SU-DHL-6 (cell line): Measurements from ENCODE around the gene RESF1.

Experiments
- H2AFZ ChIP-seq: fragments of 200-600 bp; sonication (generic); 2 replicates; pipeline ENCODE4 v1.6.1; 2014; ENCODE audit warnings: low read depth, mild to moderate bottlenecking, moderate library complexity, mixed read lengths, antibody characterized with exemption, low read length; ENCODE audit not compliant: severe bottlenecking
- H3F3A ChIP-seq: fragments of 200-600 bp; shearing (Covaris generic); 2 replicates; pipeline ENCODE4 v1.6.0; 2016; ENCODE audit warnings: antibody characterized with exemption, mild to moderate bottlenecking; ENCODE audit not compliant: insufficient read depth
- H3K27ac ChIP-seq: fragments of 200-600 bp; sonication (generic); 2 replicates; pipeline ENCODE4 v1.5.1; 2016; ENCODE audit warnings: low read depth, mild to moderate bottlenecking, low read length, moderate library complexity, mixed read lengths
- H3K27me3 ChIP-seq: fragments of 200-600 bp; sonication (generic), shearing (Covaris generic); 2 replicates; pipeline ENCODE4 v1.6.0; 2014; ENCODE audit warnings: mild to moderate bottlenecking, low read length
- H3K36me3 ChIP-seq: fragments of 200-600 bp; sonication (generic); 2 replicates; pipeline ENCODE4 v1.6.1; 2014; ENCODE audit warnings: mild to moderate bottlenecking, low read length, mixed read lengths
- H3K4me2 ChIP-seq: fragments of 300-600, 200-600 bp; shearing (Covaris generic), sonication (generic); 2 replicates; pipeline ENCODE4 v1.6.0; 2014; ENCODE audit warnings: low read length, low read depth, mild to moderate bottlenecking; ENCODE audit not compliant: poor library complexity, severe bottlenecking
- H3K4me3 ChIP-seq: fragments of 200-600 bp; sonication (generic); 2 replicates; pipeline ENCODE4 v1.5.1; 2014; ENCODE audit warnings: antibody characterized with exemption, low read length, mild to moderate bottlenecking, mixed read lengths; ENCODE audit not compliant: insufficient read depth, poor library complexity, severe bottlenecking
- H3K79me2 ChIP-seq: fragments of 200-600 bp; sonication (generic); 2 replicates; pipeline ENCODE4 v1.6.1; 2014; ENCODE audit warnings: mild to moderate bottlenecking, low read length, moderate library complexity; ENCODE audit not compliant: insufficient read depth
- H3K9ac ChIP-seq: fragments of 200-600 bp; sonication (generic); 2 replicates; pipeline ENCODE4 v1.7.0; 2014; ENCODE audit warnings: mild to moderate bottlenecking, low read length
- H3K9me2 ChIP-seq: fragments of 200-600 bp; sonication (generic); replicated peaks from 2 replicates; pipeline ENCODE4 v1.6.1; 2014; ENCODE audit warnings: low read length; ENCODE audit not compliant: insufficient read depth
- H3K9me3 ChIP-seq: fragments of 200-600 bp; sonication (generic); 2 replicates; pipeline ENCODE4 v1.6.1; 2014; ENCODE audit warnings: low read length, mixed read lengths; ENCODE audit not compliant: insufficient read depth
- H4K20me1 ChIP-seq: fragments of 200-600 bp; sonication (generic); 2 replicates; pipeline ENCODE4 v1.6.1; 2014; ENCODE audit warnings: low read depth, mild to moderate bottlenecking, antibody characterized with exemption, low read length, moderate library complexity, mixed read lengths
- EZH2phosphoT487 ChIP-seq: fragments of 200-600 bp; sonication (generic), shearing (Covaris generic); conservative IDR thresholded peaks from 2 replicates; pipeline ENCODE4 v1.6.1; 2018; ENCODE audit warnings: mild to moderate bottlenecking, antibody characterized with exemption, low read length, moderate library complexity, mixed read lengths
- TF ChIP-seq, protein P1 (sequence below): fragments of 200-600 bp; sonication (generic); IDR thresholded peaks from one replicate; pipeline ENCODE4 v1.5.1; 2017; ENCODE audit warnings: antibody characterized with exemption, mild to moderate bottlenecking, low read length, moderate library complexity; ENCODE audit not compliant: insufficient read depth, poor library complexity, severe bottlenecking

Gene RESF1, protein sequence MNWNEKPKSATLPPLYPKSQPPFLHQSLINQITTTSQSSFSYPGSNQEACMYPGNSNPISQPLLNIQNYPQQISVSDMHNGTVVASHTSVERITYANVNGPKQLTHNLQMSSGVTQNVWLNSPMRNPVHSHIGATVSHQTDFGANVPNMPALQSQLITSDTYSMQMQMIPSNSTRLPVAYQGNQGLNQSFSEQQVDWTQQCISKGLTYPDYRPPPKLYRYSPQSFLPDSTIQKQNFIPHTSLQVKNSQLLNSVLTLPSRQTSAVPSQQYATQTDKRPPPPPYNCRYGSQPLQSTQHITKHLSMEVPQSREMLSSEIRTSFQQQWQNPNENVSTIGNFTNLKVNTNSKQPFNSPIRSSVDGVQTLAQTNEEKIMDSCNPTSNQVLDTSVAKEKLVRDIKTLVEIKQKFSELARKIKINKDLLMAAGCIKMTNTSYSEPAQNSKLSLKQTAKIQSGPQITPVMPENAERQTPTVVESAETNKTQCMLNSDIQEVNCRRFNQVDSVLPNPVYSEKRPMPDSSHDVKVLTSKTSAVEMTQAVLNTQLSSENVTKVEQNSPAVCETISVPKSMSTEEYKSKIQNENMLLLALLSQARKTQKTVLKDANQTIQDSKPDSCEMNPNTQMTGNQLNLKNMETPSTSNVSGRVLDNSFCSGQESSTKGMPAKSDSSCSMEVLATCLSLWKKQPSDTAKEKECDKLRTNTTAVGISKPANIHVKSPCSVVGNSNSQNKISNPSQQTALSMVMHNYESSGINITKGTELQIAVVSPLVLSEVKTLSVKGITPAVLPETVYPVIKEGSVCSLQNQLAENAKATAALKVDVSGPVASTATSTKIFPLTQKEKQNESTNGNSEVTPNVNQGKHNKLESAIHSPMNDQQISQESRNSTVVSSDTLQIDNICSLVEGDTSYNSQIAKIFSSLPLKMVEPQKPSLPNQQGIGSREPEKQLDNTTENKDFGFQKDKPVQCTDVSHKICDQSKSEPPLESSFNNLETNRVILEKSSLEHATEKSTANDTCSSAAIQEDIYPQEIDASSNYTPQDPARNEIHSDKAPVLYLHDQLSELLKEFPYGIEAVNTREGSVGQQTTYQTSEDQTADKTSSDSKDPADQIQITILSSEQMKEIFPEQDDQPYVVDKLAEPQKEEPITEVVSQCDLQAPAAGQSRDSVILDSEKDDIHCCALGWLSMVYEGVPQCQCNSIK (N-terminal part only)

GRCh38 chr12:31959161-31959700, at the start of gene RESF1:
RESF1 (plus strand) TSS chr12:31959415; CDS start chr12:31980956, 21,541 bp downstream.
- TF ChIP-seq EZH2phosphoT487, result no peak
- TF ChIP-seq, protein P1, sequence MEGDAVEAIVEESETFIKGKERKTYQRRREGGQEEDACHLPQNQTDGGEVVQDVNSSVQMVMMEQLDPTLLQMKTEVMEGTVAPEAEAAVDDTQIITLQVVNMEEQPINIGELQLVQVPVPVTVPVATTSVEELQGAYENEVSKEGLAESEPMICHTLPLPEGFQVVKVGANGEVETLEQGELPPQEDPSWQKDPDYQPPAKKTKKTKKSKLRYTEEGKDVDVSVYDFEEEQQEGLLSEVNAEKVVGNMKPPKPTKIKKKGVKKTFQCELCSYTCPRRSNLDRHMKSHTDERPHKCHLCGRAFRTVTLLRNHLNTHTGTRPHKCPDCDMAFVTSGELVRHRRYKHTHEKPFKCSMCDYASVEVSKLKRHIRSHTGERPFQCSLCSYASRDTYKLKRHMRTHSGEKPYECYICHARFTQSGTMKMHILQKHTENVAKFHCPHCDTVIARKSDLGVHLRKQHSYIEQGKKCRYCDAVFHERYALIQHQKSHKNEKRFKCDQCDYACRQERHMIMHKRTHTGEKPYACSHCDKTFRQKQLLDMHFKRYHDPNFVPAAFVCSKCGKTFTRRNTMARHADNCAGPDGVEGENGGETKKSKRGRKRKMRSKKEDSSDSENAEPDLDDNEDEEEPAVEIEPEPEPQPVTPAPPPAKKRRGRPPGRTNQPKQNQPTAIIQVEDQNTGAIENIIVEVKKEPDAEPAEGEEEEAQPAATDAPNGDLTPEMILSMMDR, result no peak
- Histone ChIP-seq H3K4me3 (peak within 1 kb of the TSS; percentile 85), H2AFZ (peak within 1 kb of the TSS; percentile 42), H3K9ac (peak within 1 kb of the TSS; percentile 64), H3K4me2 (peak within 1 kb of the TSS; percentile 88), H3K9me2 (no peaks in the 10 kb centered on the region), H3K27ac (peak within 1 kb of the TSS; percentile 89), H4K20me1 (no peaks in the 10 kb centered on the region), H3K9me3 (no peaks in the 10 kb centered on the region), H3K79me2 (peaks cover 56% of the 10 kb centered on the region), H3K36me3 (peaks cover 25% of the 10 kb centered on the region), H3F3A (peaks cover 21% of the 10 kb centered on the region), H3K27me3 (no peaks in the 10 kb centered on the region)

- H3K27ac ChIP-seq, result no peak overlapping the region
- H3K9ac ChIP-seq, result no peak overlapping the region
- peaks cover 6% of the 10 kb centered on the region; the same call in 1 of the 2 replicates for H3K9me3 ChIP-seq
- H3F3A ChIP-seq, result no peaks in the 10 kb centered on the region
- no peaks in the 10 kb centered on the region for H3K79me2 ChIP-seq
- H3K27me3 ChIP-seq, result no peaks in the 10 kb centered on the region
- H2AFZ ChIP-seq, result no peak overlapping the region
- no peaks in the 10 kb centered on the region for H3K9me2 ChIP-seq
- no peaks in the 10 kb centered on the region for H4K20me1 ChIP-seq
- no peak overlapping the region for H3K4me3 ChIP-seq
- TF ChIP-seq, protein P1, result no peak
- TF ChIP-seq EZH2phosphoT487, result no peak
- H3K36me3 ChIP-seq, result no peaks in the 10 kb centered on the region; the same call in 1 of the 2 replicates
- no peak overlapping the region for H3K4me2 ChIP-seq
Observed at GRCh38 chr12:31914927-31915326, 44.3 kb upstream of the RESF1 start.

DNA sequence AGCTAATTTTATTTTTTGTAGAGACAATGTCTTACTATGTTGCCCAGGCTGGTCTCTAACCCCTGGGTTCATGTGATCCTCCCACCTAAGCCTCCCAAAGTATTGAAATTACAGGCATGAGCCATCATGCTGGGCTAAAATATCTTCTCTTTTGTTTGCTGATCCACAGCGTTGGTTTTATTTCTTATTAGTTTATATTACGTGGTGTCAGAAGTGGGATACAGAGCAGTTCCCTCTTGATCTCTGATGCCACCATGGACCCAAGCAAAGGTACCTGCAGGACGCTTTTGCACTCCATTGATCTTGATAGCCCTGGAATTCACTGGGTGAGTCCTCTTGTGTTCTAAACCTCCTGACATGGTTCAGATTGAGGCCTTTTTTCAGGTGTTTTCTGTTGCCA, 43.8 kb upstream of the RESF1 start:
- Histone ChIP-seq H3K9me3 (peaks cover 6% of the 10 kb centered on the region; the same call in 1 of the 2 replicates), H3K4me2 (no peak overlapping the region), H3K9ac (no peak overlapping the region), H3K9me2 (no peaks in the 10 kb centered on the region), H3K79me2 (no peaks in the 10 kb centered on the region), H3K27ac (no peak overlapping the region), H4K20me1 (no peaks in the 10 kb centered on the region), H3F3A (no peaks in the 10 kb centered on the region), H3K36me3 (no peaks in the 10 kb centered on the region), H3K4me3 (no peak overlapping the region), H3K27me3 (no peaks in the 10 kb centered on the region), H2AFZ (no peak overlapping the region)
- no peak for TF ChIP-seq EZH2phosphoT487
- TF ChIP-seq, protein P1, result no peak
